Mammary epithelial cell (primary cell): Measurements from ENCODE around the gene SYCE1L.

Source experiments
- EZH2 ChIP-seq: IDR thresholded peaks from 2 replicates; pipeline ENCODE4 v1.6.1; 2012; ENCODE audit warnings: low read length, inconsistent platforms, borderline replicate concordance
- TF ChIP-seq, protein P1 (sequence below), 2 donors: IDR thresholded peaks in 1 of 2; conservative IDR thresholded peaks in 1 of 2; 2 replicates each; pipeline ENCODE4 v1.5.1; 2011 to 2012; ENCODE audit warnings: inconsistent platforms in 2 of 2, low read length in 2 of 2, mild to moderate bottlenecking in 2 of 2, control low read depth in 1 of 2, low read depth in 1 of 2; ENCODE audit not compliant: insufficient read depth in 1 of 2; ENCODE audit errors: extremely low read depth in 1 of 2

DNA sequence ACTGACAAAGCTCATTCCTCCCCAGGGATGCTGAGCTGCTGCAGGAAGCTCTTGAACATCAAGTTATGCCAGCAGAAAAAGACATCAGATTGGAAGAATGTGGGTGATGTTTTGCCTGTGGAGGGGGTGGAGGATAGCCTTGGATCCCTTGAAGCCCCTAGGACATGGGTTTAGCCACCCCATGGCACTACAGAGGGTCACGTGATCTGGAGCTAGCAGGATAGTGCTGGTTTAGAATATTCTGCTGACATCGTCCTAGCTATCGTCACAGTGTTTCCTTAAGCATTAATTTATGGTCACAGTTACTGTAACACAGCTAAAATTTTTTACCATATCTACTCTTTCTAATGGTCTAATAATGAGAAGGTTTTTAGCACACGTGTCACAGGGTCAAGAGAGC is 28.4 kb upstream of the SYCE1L start:
- TF ChIP-seq, protein P1, sequence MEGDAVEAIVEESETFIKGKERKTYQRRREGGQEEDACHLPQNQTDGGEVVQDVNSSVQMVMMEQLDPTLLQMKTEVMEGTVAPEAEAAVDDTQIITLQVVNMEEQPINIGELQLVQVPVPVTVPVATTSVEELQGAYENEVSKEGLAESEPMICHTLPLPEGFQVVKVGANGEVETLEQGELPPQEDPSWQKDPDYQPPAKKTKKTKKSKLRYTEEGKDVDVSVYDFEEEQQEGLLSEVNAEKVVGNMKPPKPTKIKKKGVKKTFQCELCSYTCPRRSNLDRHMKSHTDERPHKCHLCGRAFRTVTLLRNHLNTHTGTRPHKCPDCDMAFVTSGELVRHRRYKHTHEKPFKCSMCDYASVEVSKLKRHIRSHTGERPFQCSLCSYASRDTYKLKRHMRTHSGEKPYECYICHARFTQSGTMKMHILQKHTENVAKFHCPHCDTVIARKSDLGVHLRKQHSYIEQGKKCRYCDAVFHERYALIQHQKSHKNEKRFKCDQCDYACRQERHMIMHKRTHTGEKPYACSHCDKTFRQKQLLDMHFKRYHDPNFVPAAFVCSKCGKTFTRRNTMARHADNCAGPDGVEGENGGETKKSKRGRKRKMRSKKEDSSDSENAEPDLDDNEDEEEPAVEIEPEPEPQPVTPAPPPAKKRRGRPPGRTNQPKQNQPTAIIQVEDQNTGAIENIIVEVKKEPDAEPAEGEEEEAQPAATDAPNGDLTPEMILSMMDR (conservative IDR thresholded peaks at IDR 0.05 in 1 of 2, IDR thresholded peaks at IDR 0.05 in 1 of 2; ENCODE audit: extremely low read depth in 1 of 2, insufficient read depth in 1 of 2, low read depth in 1 of 2, low read length in 2 of 2) = no peak
- TF ChIP-seq EZH2 = no peak
